Fibroblast of villous mesenchyme (primary cell): ENCODE measurements around the gene CARD18. TPM values are rescaled to one million over a fixed set of nuclear protein-coding genes. Genes with fewer than 3 reads are reported as not detected.
"Not testable (repeated sequence)": the region's sequence is repeated elsewhere in the genome, so short reads cannot be mapped to it uniquely, and the experiment has no call there.

ENCODE experiments used
- DNase-seq: peaks from one replicate; pipeline ENCODE4 v3.0.0-alpha.2; 2010; ENCODE audit warnings: low read depth
- H3K4me3 ChIP-seq: 2 replicates; pipeline ENCODE4 v1.5.1; 2011; ENCODE audit warnings: low read depth, mild to moderate bottlenecking, low read length
- CTCF ChIP-seq: IDR thresholded peaks from 2 replicates; pipeline ENCODE4 v1.5.1; 2012; ENCODE audit warnings: low read depth, mild to moderate bottlenecking, low read length; ENCODE audit not compliant: insufficient read depth
- total RNA-seq: library from RNA; depleted of rRNA; stranded (reverse); fragments of >200 nt; gene quantifications from 2 replicates; pipeline ENCODE4 v1.2.3, GENCODE V29; 2012

Gene CARD18
- total RNA-seq, 1 donor, result under 0.01 TPM

- no peak for TF ChIP-seq CTCF
- DNase-seq, result no peak
- H3K4me3 ChIP-seq, result no peak overlapping the region
These were observed 28.2 kb downstream of the CARD18 start for GRCh38 chr11:105111145-105111944.

DNA sequence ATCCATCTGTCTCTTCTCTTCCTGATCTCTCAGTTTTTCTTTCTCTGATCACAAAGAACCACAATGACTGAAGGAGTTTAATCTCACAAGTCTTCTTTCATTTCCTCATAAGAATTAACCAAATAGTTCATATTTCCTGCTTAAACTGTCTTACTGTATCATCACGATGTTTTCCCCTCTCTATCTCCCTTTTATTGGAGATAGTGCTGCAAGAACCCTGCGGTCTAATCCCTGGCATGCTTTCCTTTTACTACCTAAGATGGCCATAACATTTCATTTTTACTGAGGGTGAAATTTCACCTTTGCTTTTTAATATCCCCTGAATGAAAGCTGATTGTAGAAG lies 28.9 kb downstream of the CARD18 start:
- DNase-seq, result no peak
- no peak overlapping the region for H3K4me3 ChIP-seq
- TF ChIP-seq CTCF, result no peak

GRCh38 chr11:105109855-105110687 lies 29.5 kb downstream of the CARD18 start:
- TF ChIP-seq CTCF, result no peak
- DNase-seq, result peak; percentile 63
- no peak overlapping the region for H3K4me3 ChIP-seq

DNA sequence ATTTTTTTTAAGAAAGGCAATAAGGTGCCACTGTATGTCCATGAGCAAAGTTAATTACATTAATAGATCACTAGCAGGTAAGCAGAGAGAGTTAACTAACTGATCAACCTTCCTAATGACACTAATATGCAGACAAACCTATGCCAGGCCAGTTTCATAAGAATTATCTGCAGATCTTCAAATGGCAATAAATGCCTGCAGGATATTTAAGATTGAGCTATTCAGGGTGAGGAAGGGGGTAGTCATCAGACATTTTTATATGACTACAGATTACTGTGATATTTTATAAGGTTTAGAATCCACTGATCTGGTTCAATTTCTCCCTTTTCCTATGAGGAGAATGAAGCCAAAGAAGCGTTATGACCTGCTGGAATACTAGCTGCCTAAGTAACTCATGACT lies 30.2 kb downstream of the CARD18 start:
- no peak for DNase-seq
- H3K4me3 ChIP-seq, result no peak overlapping the region
- TF ChIP-seq CTCF, result no peak

DNA sequence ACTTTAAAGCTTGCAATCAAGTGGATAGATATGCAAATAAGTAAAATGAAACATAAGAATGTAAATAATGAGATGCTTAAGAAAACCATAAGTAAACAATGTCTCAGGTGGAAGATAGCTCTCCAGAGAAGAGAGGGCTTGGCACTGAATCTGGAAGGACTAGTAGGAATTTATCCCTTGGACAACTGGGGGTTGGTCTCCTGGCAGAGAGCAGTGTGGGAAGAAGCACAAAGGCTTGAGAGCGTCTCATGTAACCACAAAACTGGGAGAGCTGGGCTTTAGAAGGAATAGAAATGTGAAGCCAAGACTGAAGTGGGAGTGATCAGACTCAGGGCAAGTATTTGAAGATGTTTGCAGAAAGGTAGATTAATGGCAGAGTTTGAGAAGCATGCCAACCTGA lies 31.3 kb downstream of the CARD18 start:
- TF ChIP-seq CTCF, result no peak
- DNase-seq, result no peak
- no peak overlapping the region for H3K4me3 ChIP-seq

- H3K4me3 ChIP-seq, DNase-seq: not testable (repeated sequence)
These were observed 32.2 kb downstream of the CARD18 start for GRCh38 chr11:105107226-105107825.

- DNase-seq, result no peak
- no peak overlapping the region for H3K4me3 ChIP-seq
- no peak for TF ChIP-seq CTCF
These were observed 33.4 kb downstream of the CARD18 start for GRCh38 chr11:105106140-105106539.
